Measurements from ENCODE around the gene RPL22. TPM values are rescaled to one million over a fixed set of nuclear protein-coding genes. Genes with fewer than 3 reads are reported as not detected.

Gene RPL22
- total RNA-seq, 4 donors from 2014 or later = 56.5 to 170 (median 106) TPM

- H3K27me3 ChIP-seq = no peaks in the 10 kb centered on the region
- no peak overlapping the region for H3K4me3 ChIP-seq
- H3K36me3 ChIP-seq = no peaks in the 10 kb centered on the region
- DNase-seq = no peak
- 86% methylated on average over 16 of the region's 16 CpGs; no CpG with 5 or more reads in 1 of the 2 donors for WGBS, 2 donors (ENCODE audit: low coverage in 1 of 2)
- intact Hi-C loops (cut with DNase I; ENCODE audit: low total_unique reads) = no loop called here
- no peaks in the 10 kb centered on the region for H3K4me1 ChIP-seq
- TF ChIP-seq POLR2AphosphoS5 (IDR thresholded peaks at IDR 0.05) (no peak), POLR2A (IDR thresholded peaks at IDR 0.05) (no peak), EP300 (IDR thresholded peaks at IDR 0.05; ENCODE audit: low read depth) (no peak), CTCF (IDR thresholded peaks at IDR 0.05) (no peak)
- no peak overlapping the region for H3K27ac ChIP-seq
- H3K9me3 ChIP-seq = no peaks in the 10 kb centered on the region
- in situ Hi-C loops (cut with MboI; ENCODE audit: low pct_ligation_motif_present in 1 of 4, low pct_unique_long_range_greater_than_20kb in 1 of 4, low sequenced_read_pairs in 3 of 4) = no loop called here
Measured at GRCh38 chr1:6136516-6137220, 62.7 kb downstream of the RPL22 start.

Other genes starting within 250 kb of the RPL22 start
- 10 to 100 TPM in 2 of 4 donors, 1 to 10 TPM in 2; 6.7 to 19.9 (median 10.5) TPM for gene NPHP4, start 207.2 kb downstream of the RPL22 start, total RNA-seq
- gene KCNAB2, start 153.7 kb downstream of the RPL22 start, total RNA-seq = 10 to 100 TPM in 1 of 4 donors, 1 to 10 TPM in 2, under 1 TPM in 1; 1.00 to 25.4 (median 7.9) TPM
- gene CHD5, start 19.3 kb downstream of the RPL22 start, total RNA-seq = 1 to 10 TPM in 2 of 4 donors, under 1 TPM in 2; 0.14 to 1.6 (median 1.2) TPM
- gene RNF207, start 6.5 kb upstream of the RPL22 start, total RNA-seq = 1,000 to 10,000 TPM in 1 of 4 donors, 100 to 1,000 TPM in 2, 10 to 100 TPM in 1; 82.6 to 1,341 (median 190) TPM
- 10 to 100 TPM; 21.3 to 84.1 (median 61.8) TPM for gene ICMT, start 36.4 kb upstream of the RPL22 start, total RNA-seq
- not detected for gene HES3, start 44.6 kb upstream of the RPL22 start, total RNA-seq
- 10 to 100 TPM; 15.6 to 38.2 (median 27.8) TPM for gene GPR153, start 61.5 kb upstream of the RPL22 start, total RNA-seq
- 10 to 100 TPM in 3 of 4 donors, 1 to 10 TPM in 1; 5.6 to 55.0 (median 31.0) TPM for gene ACOT7, start 194.2 kb upstream of the RPL22 start, total RNA-seq
- gene HES2, start 220.3 kb upstream of the RPL22 start, total RNA-seq = 10 to 100 TPM; 10.5 to 38.8 (median 25.4) TPM
- 100 to 1,000 TPM in 3 of 4 donors, 10 to 100 TPM in 1; 40.2 to 368 (median 157) TPM for gene ESPN, start 225.2 kb upstream of the RPL22 start, total RNA-seq

All from transverse colon (tissue), 4 donors.